H54 (cell line): ENCODE data around the gene MCF2L.
"Not testable (repeated sequence)": the region's sequence is repeated elsewhere in the genome, so short reads cannot be mapped to it uniquely, and the experiment has no call there.

ENCODE experiments used
- DNase-seq: peaks from one replicate; pipeline ENCODE4 v3.0.0; 2011; ENCODE audit warnings: low spot score, mixed read lengths; ENCODE audit not compliant: insufficient read length
- FAIRE-seq: peaks from 3 replicates; lab custom pipeline; 2011; peaks lifted over from hg19 to GRCh38; lab: Jason Lieb, UNC
- POLR2A ChIP-seq: IDR thresholded peaks from 2 replicates; pipeline ENCODE4 v1.6.1; 2011; ENCODE audit warnings: low read depth, mild to moderate bottlenecking, low read length

The MCF2L gene

DNA sequence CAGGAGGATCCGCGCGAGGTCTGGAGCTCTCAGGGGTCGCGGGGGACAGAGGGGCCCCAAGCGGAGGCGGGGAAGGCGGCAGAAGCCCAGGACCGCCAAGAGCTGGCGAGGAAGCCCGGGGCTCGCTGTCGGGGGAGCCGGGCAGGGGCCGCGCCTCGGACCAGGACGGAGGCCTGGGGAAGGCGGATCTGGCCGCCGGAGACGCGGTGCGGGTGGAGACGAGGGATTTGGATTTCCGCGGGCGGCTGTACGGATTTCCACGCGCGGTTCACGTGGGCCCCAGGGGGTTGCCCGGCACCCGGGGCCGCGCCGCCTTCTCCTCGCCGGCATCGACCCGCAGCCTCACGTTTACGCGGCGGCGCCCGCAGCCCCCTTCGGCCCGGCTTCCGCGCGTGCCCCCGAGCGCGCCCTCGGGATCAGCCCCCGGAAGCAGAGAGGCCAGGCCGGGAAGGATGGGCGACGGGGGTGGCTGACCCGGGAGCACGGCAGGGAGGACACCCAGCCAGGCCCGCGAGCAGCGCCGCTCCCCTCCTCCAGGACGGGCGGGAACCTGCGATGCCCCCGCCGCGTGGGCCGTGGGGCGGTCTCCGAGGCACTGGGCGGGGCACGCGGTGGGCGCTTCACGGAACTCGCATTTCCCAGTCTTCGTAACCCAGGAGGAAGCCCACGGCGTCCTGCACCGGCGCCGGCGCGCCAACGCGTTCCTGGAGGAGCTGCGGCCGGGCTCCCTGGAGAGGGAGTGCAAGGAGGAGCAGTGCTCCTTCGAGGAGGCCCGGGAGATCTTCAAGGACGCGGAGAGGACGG, 141.2 kb downstream of the MCF2L start:
- TF ChIP-seq POLR2A: no peak
- FAIRE-seq: no peak
- no peak for DNase-seq

GRCh38 chr13:113110852-113111315, 141.9 kb downstream of the MCF2L start:
- no peak for TF ChIP-seq POLR2A
- FAIRE-seq (no peak), DNase-seq (no peak)

- not testable (repeated sequence) for FAIRE-seq, DNase-seq
These were observed 142.8 kb downstream of the MCF2L start for GRCh38 chr13:113111821-113112220.

GRCh38 chr13:113112475-113112874, 143.5 kb downstream of the MCF2L start:
- not testable (repeated sequence) for DNase-seq, FAIRE-seq

DNA sequence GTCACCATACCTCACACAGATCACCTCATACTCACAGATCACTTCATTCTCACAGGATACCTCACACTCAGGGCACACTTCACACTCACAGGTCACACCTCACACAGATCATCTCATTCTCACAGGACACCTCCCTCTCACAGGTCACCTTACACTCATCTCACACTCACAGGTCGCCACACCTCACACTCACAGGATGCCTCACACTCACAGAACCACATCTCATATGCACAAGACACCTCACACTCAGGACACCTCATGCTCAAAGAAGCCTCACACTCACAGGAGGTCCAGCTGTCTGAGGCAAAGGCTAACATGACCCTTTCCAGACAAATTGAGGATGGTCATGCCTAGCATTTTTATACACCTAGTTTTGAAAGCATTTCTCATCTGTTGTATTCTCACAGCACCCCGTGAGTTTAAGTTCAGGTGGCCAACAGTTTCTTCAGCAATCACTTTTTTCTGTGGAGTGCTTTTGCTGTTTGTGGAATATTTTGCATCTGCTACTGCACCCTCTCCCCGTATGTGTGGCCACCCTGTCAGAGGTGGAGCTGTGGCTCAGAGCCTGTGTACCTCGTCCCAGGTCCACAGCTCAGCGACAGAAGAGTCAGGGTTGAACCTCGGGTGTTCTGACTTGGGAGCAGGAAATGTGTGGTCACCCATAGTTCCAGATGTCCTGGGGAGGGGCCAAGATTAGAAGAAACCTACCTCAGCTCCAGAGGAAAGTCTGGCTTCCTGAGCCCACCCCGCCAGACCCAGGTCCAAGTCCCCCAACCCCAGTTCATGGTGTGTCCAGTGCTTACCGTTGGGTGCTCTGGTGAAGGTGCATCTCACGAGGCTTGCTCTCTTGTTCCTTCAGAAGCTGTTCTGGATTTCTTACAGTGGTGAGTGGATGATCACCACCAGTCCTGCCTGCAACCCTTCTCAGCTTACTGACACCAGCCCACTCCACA, 144.2 kb downstream of the MCF2L start:
- FAIRE-seq (no peak), DNase-seq (no peak)
- no peak for TF ChIP-seq POLR2A

- DNase-seq: no peak
- no peak for FAIRE-seq
- TF ChIP-seq POLR2A: no peak
These were observed 144.8 kb downstream of the MCF2L start for GRCh38 chr13:113113846-113114271.

DNA sequence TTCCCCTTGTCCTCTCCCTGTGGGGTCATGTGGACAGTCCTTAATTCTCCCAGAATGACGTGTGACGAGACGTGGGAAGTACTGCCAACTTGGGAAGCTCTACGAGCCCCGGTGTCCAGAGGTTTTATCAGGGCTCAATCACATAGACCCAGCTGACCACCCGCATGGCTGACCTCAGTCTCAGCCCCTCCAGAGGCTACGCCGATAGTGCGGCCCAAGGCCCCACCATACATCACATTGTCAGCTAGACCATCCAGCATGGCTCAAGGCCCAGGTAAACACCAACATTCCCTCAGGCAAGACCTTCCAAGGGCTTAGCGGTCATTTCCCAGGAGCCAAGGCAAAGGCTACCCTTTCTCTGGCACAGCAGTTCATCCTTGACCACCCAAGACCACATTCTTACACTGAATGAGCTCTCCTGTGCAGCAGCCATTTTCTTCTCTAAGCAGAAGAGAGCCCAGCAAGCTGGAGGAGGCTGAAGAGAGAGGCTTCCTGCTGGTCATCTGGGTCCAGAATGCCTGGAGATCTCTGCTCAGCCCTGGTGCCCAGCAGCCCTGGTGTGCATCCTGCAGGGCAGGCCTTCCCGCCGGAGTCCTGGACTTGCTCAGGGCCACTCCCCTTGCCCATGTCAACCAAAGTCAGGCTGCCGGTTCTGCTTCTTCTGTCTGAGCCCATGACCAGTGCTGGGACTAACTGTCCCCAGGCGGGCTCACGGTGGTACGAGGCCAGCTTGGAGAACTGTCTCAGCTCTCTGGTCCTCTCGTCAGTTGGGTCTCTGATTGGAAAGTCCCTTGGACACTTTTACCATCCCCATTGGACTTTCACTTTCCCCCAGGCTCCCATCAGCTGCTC, 145.7 kb downstream of the MCF2L start:
- no peak for DNase-seq
- no peak for TF ChIP-seq POLR2A
- no peak for FAIRE-seq

DNA sequence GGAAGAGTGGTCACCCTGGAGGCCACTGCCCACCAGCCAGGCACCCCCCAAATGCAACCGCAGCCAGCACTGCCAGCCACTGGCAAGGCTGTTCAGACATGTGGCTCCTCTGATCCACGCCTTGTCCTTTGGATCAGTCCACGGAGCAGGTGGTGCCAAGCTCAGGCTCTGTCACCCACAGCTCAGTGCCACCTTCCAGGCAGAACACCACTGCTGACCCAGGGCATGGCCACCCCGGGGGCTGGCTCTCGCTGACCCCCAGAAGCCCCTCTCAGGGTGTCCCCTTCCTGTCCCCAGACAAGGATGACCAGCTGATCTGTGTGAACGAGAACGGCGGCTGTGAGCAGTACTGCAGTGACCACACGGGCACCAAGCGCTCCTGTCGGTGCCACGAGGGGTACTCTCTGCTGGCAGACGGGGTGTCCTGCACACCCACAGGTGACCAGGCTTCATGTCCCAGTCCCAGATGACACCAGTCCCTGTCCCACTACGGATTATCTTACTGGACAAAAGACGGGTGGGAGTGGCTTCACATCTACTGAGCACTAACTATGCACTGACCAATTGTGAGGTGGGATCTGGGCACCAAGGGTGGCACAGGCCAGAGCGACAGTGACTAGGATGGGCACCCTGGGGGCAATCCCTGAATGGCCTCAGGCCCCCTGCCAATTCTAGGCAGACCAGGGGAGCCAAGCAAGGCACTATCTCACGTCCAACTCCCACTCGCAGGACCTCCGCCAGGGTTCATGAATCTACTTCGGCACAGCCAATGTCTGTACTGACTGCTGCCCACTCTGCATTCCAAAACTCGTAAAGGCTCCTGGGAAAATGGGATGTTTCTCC, 146.6 kb downstream of the MCF2L start:
- TF ChIP-seq POLR2A: no peak
- no peak for DNase-seq
- no peak for FAIRE-seq

GRCh38 chr13:113116206-113116800, 147.3 kb downstream of the MCF2L start:
- FAIRE-seq: no peak
- no peak for TF ChIP-seq POLR2A
- DNase-seq: no peak

DNA sequence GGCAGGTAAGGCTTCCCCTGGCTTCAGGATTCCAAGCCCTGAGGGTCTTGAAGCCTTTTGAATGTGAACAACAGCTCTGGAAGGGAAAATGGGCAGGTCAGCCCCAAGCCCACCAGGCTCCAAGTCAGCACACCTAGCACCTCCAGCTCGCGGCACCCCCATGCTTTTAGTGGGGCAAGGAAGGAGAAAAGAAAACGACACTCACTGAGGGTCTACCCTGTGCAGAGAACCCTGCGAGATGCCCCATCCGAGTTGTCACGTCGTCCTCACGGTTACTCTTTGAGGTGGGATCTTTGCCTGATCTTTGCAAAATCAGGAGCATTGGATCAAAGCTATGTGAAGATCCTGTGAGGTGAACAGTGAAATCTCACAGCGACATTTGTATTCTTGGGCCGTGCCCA, 147.9 kb downstream of the MCF2L start:
- TF ChIP-seq POLR2A: no peak
- DNase-seq (no peak), FAIRE-seq (no peak)

DNA sequence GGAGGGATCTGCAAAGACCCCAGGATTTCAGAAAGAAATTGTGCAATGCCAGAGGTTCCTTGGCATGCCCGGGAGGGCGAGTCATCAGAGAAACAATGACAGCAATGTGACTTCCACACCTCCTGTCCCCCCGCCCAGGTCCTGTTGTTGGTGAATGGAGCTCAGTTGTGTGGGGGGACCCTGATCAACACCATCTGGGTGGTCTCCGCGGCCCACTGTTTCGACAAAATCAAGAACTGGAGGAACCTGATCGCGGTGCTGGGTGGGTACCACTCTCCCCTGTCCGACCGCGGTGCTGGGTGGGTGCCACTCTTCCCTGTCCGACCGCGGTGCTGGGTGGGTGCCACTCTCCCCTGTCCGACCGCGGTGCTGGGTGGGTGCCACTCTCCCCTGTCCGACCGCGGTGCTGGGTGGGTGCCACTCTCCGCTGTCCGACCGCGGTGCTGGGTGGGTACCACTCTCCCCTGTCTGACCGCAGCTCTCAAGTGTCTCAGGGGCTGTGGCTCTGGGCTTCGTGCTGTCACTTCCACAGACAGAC, 148.4 kb downstream of the MCF2L start:
- no peak for TF ChIP-seq POLR2A
- FAIRE-seq (no peak), DNase-seq (no peak)

GRCh38 chr13:113117911-113118260, 148.9 kb downstream of the MCF2L start:
- TF ChIP-seq POLR2A: no peak
- DNase-seq: no peak
- FAIRE-seq: no peak
